A204.1 (cell line): ENCODE data around the gene PSMD5.

Experiments used
- FAIRE-seq: peaks from 2 replicates; lab custom pipeline; 2012; peaks lifted over from hg19 to GRCh38; lab: Jason Lieb, UNC

The PSMD5 gene

GRCh38 chr9:120854596-120855327 lies 12.0 kb upstream of the PSMD5 start:
- FAIRE-seq = no peak

GRCh38 chr9:120853198-120853597 lies 10.5 kb upstream of the PSMD5 start:
- FAIRE-seq = no peak

- no peak for FAIRE-seq
Measured at GRCh38 chr9:120852240-120853010, 9.7 kb upstream of the PSMD5 start.

- FAIRE-seq = no peak
Measured at GRCh38 chr9:120851449-120851848, 8.7 kb upstream of the PSMD5 start.

- no peak for FAIRE-seq
Measured at GRCh38 chr9:120850315-120850714, 7.6 kb upstream of the PSMD5 start.

GRCh38 chr9:120846906-120847305 lies 4.2 kb upstream of the PSMD5 start:
- no peak for FAIRE-seq

GRCh38 chr9:120846251-120846889 lies 3.6 kb upstream of the PSMD5 start:
- FAIRE-seq = no peak

- FAIRE-seq = no peak
Measured at GRCh38 chr9:120845255-120845654, 2.5 kb upstream of the PSMD5 start.

GRCh38 chr9:120841930-120842684 lies 615 bp downstream of the PSMD5 start:
- FAIRE-seq = no peak

- no peak for FAIRE-seq
Measured at GRCh38 chr9:120839146-120839545, 3.6 kb downstream of the PSMD5 start.

GRCh38 chr9:120837921-120838320 lies 4.8 kb downstream of the PSMD5 start:
- no peak for FAIRE-seq

GRCh38 chr9:120833325-120833724 lies 9.4 kb downstream of the PSMD5 start:
- FAIRE-seq = no peak

GRCh38 chr9:120832807-120833206 lies 9.9 kb downstream of the PSMD5 start:
- FAIRE-seq = no peak

- FAIRE-seq = no peak
Measured at GRCh38 chr9:120830865-120831264, 11.9 kb downstream of the PSMD5 start.

- no peak for FAIRE-seq
Measured at GRCh38 chr9:120830151-120830550, 12.6 kb downstream of the PSMD5 start.

GRCh38 chr9:120829650-120830049 lies 13.1 kb downstream of the PSMD5 start:
- no peak for FAIRE-seq

GRCh38 chr9:120820095-120820494 lies 22.6 kb downstream of the PSMD5 start:
- no peak for FAIRE-seq

GRCh38 chr9:120818595-120818994 lies 24.1 kb downstream of the PSMD5 start:
- FAIRE-seq = no peak

- FAIRE-seq = no peak
Measured at GRCh38 chr9:120815075-120815474, 27.6 kb downstream of the PSMD5 start.

GRCh38 chr9:120808931-120809330 lies 33.8 kb downstream of the PSMD5 start:
- no peak for FAIRE-seq

GRCh38 chr9:120807607-120808379 lies 34.9 kb downstream of the PSMD5 start:
- FAIRE-seq = no peak
